Esophagus muscularis mucosa (tissue), 3 donors: ENCODE results near the gene LNPEP.

Source experiments
- POLR2A ChIP-seq: fragments of 450-650 bp; IDR thresholded peaks from one replicate; pipeline ENCODE4 v1.6.1; 2017; ENCODE audit warnings: antibody characterized with exemption, moderate library complexity, mild to moderate bottlenecking, low read depth
- TF ChIP-seq, protein P1 (sequence below), 3 experiments: fragments of 200-600 bp in 2 of 3; fragments of 450-650 bp in 1 of 3; sonication (generic) in 2 of 3; IDR thresholded peaks; one replicate each; pipeline ENCODE4 v1.5.1; 2017 to 2019; ENCODE audit warnings: antibody characterized with exemption in 3 of 3, mild to moderate bottlenecking in 2 of 3, moderate library complexity in 1 of 3

DNA sequence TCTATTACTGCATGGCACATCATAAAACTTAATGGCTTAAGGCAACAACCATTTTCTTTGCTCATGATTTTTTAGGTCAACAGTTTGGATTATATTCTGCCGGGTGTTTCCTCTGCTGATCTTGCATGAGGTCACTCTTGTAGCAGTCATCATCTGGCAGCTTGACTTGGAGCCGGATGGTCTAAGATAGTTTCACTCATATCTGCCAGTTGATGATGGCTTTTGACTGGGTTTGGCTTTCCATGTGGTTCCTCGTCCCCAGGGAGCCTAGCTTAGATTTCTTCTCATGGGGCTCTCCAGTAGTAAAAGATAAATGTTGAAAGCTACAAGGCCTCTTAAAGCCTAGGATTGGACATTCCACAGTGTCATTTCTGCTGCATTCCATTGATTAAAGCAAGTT is 27.4 kb downstream of the LNPEP start:
- TF ChIP-seq, protein P1, sequence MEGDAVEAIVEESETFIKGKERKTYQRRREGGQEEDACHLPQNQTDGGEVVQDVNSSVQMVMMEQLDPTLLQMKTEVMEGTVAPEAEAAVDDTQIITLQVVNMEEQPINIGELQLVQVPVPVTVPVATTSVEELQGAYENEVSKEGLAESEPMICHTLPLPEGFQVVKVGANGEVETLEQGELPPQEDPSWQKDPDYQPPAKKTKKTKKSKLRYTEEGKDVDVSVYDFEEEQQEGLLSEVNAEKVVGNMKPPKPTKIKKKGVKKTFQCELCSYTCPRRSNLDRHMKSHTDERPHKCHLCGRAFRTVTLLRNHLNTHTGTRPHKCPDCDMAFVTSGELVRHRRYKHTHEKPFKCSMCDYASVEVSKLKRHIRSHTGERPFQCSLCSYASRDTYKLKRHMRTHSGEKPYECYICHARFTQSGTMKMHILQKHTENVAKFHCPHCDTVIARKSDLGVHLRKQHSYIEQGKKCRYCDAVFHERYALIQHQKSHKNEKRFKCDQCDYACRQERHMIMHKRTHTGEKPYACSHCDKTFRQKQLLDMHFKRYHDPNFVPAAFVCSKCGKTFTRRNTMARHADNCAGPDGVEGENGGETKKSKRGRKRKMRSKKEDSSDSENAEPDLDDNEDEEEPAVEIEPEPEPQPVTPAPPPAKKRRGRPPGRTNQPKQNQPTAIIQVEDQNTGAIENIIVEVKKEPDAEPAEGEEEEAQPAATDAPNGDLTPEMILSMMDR (IDR thresholded peaks at IDR 0.05) = no peak
- no peak for TF ChIP-seq POLR2A
